ENCODE data around the gene CDH22. TPM values are rescaled to one million over a fixed set of nuclear protein-coding genes. Genes with fewer than 3 reads are reported as not detected.

The CDH22 gene, protein sequence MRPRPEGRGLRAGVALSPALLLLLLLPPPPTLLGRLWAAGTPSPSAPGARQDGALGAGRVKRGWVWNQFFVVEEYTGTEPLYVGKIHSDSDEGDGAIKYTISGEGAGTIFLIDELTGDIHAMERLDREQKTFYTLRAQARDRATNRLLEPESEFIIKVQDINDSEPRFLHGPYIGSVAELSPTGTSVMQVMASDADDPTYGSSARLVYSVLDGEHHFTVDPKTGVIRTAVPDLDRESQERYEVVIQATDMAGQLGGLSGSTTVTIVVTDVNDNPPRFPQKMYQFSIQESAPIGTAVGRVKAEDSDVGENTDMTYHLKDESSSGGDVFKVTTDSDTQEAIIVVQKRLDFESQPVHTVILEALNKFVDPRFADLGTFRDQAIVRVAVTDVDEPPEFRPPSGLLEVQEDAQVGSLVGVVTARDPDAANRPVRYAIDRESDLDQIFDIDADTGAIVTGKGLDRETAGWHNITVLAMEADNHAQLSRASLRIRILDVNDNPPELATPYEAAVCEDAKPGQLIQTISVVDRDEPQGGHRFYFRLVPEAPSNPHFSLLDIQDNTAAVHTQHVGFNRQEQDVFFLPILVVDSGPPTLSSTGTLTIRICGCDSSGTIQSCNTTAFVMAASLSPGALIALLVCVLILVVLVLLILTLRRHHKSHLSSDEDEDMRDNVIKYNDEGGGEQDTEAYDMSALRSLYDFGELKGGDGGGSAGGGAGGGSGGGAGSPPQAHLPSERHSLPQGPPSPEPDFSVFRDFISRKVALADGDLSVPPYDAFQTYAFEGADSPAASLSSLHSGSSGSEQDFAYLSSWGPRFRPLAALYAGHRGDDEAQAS
- total RNA-seq (0.21 TPM), polyA plus RNA-seq (0.04 TPM)

DNA sequence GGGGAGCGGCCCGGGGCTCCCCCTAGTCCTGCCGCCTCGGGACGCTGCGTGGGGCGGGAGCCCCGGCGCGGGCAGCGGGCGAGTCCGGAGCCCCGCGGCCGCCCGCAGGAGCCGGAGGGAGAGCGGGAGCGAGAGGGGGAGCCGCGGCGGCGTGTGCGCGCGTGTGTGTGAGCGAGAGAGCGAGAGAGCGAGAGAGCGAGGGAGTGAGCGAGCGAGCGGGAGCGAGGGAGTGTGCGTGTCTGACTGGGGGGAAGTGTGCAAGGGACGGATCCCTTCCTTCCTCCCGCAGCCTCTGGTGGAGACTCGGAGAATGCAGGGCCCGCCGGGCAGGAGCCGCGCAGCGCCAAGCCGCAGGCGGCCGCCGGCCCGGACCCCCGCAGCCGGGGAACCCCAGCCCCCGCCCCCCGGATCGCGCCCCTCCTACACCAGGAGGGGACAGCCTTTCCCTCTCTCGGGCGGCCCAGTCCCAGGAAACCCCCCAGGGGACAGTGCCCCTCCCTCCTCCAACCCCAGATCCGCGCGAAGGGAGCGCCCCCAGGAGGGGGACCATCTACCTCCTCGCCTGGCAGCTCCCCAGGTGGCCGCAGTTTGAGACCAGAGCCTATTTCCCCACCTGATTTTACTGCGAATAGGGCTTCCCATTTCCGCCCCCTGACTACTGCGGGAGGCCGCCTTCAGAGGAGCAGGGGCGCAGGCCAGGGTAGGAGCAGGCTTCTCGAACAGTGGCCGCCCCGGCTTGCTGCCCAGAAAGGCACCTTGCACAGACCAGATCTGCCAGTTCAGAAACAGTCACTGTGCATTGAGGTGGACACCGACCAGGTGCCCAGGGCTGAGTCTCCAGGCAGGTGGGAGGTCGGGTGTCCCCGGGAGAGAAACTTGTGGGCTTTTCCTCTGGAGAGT lies at the start of gene CDH22:
CDH22 (minus strand) TSS at position 241 of the 900 bp plus-strand sequence. CDS start 57,204 bp downstream, outside the sequence.
- no peak for DNase-seq (ENCODE audit: extremely low spot score)
- H3K4me1 ChIP-seq (ENCODE audit: insufficient read depth), result peaks cover 1% of the 10 kb centered on the region
- WGBS, result under 1% methylated on average over 72 of the region's 74 CpGs
- H3K27ac ChIP-seq (ENCODE audit: low read depth), result no peak within 1 kb of the TSS
- H3K4me3 ChIP-seq (ENCODE audit: low read depth, low read length), result peak within 1 kb of the TSS; percentile 41
- H3K36me3 ChIP-seq (ENCODE audit: insufficient read depth), result no peaks in the 10 kb centered on the region

DNA sequence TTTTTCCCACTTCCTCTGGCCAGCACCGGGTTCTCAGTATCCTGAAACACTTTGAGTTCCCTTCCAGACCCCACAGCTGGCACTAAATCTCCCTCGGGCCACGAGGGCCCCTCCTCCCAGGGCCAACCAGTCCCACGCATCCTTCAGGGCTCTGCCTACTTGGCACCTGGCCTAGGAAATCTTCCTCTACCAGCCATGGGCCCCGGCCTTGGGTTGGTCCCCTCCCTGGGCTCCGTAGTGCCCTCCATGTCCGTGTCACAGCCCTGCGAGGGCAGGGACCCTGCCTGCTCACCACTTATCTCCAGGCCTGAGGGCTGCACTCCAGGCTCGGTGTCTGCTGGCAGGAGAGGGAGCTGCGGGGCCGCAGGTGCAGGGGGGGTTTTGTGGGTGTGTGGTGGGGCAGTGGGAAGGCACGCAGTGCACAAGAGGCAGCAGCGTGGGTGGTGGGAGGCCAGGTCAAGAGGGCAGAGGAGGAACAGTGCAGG lies 48.8 kb upstream of the CDH22 start:
- DNase-seq (ENCODE audit: extremely low spot score), result no peak
- H3K36me3 ChIP-seq (ENCODE audit: insufficient read depth), result no peaks in the 10 kb centered on the region
- WGBS, result 22% methylated on average over 13 of the region's 13 CpGs
- no peak overlapping the region for H3K27ac ChIP-seq (ENCODE audit: low read depth)
- no peak overlapping the region for H3K4me3 ChIP-seq (ENCODE audit: low read depth, low read length)
- H3K4me1 ChIP-seq (ENCODE audit: insufficient read depth), result no peaks in the 10 kb centered on the region

DNA sequence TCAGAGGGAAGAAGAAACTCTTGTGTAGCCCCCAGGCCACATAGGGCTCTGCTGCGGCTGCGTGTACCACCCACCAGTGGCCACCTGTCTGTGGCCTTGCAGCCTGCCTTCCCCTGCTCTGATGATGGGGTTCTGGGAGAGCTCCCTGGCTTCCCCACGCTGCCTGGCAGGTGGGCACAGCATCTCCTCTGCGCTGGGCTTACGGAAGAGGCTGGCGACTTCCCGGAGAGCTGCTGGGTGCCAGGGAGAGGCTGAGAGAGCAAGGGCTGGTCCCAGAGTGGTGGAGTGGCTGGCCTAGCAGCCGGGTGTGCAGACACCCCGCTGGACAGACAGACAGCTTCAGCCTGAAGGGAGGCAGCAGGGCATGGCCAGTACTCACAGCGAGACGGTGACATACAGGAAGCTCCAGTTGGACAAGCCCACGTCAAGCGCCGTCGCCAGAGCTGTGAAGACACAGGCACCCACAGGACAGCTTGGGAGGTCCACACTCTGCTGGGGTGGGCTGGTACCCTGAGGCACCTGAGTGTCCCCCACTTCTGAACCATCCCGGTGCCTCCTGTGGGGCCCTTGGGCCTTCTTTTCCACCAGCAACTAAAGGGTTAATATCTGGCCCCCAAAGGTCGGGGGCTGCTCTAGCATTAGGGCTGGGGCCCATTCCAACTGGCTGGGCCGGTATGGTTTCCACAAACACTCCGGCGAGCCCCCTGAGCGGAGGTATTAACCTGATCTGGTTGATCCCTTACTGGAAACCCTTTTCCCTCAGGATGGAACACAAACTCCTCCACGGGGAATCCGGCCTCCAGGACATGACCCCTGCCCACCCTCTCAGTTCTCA lies 48.1 kb upstream of the CDH22 start:
- Histone ChIP-seq H3K4me1 (ENCODE audit: insufficient read depth) (no peaks in the 10 kb centered on the region), H3K4me3 (ENCODE audit: low read depth, low read length) (no peak overlapping the region), H3K36me3 (ENCODE audit: insufficient read depth) (no peaks in the 10 kb centered on the region), H3K27ac (ENCODE audit: low read depth) (no peak overlapping the region)
- WGBS, result 69% methylated on average over 23 of the region's 23 CpGs
- DNase-seq (ENCODE audit: extremely low spot score), result no peak

DNA sequence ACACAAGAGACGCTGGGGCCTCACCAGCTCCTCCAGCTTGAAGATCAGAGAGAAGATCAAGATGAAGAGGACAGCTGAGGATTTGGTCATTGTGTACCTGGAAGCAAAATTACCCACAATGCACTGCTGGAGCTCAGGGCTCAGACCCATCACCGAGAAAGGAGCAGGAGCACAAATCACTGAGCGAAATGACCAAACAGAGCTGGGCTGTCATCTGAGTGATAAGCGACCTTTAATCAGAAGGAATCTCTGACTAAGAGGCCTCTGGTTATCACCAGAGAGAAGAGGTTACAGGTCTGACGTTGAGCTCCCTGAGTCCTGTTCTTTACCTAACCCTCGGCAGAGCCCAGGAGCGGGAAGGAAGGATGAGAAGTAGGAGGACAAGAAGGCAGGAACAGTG lies 47.5 kb upstream of the CDH22 start:
- H3K4me1 ChIP-seq (ENCODE audit: insufficient read depth), result no peaks in the 10 kb centered on the region
- no peak for DNase-seq (ENCODE audit: extremely low spot score)
- 80% methylated on average over 7 of the region's 7 CpGs for WGBS
- no peaks in the 10 kb centered on the region for H3K36me3 ChIP-seq (ENCODE audit: insufficient read depth)
- H3K4me3 ChIP-seq (ENCODE audit: low read depth, low read length), result no peak overlapping the region
- no peak overlapping the region for H3K27ac ChIP-seq (ENCODE audit: low read depth)

DNA sequence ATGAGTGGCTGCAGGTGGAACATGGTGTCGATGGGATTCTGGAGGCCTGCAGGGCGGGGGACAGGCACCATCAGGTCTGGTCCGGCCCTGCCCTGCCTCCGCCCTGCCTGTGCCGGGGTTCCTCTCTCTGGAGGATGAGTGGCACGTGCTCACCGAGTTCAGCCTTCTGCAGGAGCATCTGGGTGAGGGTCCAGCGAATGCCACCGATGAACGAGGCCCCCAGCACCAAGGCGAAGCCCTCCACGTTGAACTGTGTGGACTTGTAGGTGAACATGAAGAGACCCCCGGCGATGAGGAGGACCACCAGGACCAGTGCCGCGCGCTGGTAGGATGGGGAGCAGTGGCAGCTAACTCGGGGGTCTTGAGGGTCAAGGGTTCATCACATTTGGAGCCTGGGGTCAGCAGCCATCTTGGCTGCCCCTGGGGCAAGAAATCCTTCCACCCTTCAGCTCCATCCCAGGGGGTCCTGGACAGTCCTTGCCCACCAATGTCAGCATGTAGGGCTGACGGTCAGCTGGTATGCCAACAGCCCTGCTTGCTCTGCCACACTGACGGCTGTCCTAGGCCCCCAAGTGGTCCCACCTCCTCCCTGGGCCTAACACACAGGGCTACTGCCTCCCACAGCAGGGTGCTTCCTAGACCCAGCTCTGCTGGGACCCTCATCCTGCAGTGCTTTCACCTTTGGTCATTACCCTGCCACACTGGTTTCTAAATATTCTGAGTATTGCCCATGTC lies 46.8 kb upstream of the CDH22 start:
- Histone ChIP-seq H3K36me3 (ENCODE audit: insufficient read depth) (no peaks in the 10 kb centered on the region), H3K27ac (ENCODE audit: low read depth) (no peak overlapping the region), H3K4me3 (ENCODE audit: low read depth, low read length) (no peak overlapping the region), H3K4me1 (ENCODE audit: insufficient read depth) (no peaks in the 10 kb centered on the region)
- 92% methylated on average over 20 of the region's 20 CpGs for WGBS
- no peak for DNase-seq (ENCODE audit: extremely low spot score)

DNA sequence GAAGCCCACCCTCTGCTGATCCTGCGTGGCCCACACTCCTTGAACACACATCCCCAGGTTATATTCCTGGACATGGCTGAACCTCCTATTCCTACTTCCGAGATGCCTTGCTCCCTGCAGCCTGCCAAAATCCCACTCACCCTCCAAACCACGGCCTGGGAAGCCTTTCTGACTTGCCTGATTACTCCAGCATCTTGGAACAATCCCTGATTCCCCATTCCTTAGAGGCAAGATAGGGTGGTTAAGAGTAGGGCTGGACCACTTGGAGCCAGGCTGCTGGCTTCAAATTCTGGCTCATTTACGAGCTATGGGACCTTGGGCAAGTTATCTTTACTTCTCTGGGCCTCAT lies 45.9 kb upstream of the CDH22 start:
- Histone ChIP-seq H3K27ac (ENCODE audit: low read depth) (no peak overlapping the region), H3K4me3 (ENCODE audit: low read depth, low read length) (no peak overlapping the region), H3K4me1 (ENCODE audit: insufficient read depth) (no peaks in the 10 kb centered on the region), H3K36me3 (ENCODE audit: insufficient read depth) (no peaks in the 10 kb centered on the region)
- no peak for DNase-seq (ENCODE audit: extremely low spot score)
- WGBS, result 75% methylated on average over 4 of the region's 4 CpGs

DNA sequence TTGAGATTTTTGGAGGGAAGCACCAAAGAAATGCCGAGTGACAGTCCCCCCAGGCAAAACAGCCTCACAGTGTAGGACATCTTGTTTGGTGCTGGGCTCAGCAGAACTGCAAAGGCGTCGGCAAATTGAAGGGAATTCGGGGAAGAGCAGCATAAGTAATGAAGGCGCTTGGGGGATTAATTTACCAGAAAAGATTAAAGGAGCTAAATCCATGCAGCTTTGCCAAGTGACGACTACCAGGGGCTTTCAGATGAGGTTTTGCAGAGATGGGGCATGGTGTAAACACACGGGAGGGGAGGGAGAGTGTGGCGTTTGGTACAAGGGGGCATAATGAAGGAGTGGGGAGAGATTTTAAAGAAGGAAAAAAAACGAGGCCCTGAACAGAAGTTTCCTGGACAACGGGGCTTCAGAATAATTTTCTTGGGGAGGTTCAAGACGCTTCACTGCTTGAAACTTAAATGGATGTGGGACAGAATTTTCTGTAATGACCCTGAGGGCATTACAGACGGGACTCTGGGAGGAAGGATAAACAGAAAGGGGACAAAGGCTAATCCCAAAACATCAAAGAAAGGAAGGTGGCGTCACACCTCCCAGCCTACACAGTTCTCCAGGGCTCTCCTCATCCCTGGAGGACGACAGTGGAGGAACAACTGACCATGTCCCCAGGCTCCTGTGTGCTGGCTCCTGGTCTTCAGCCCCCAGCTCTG lies 45.4 kb upstream of the CDH22 start:
- no peak for DNase-seq (ENCODE audit: extremely low spot score)
- no peaks in the 10 kb centered on the region for H3K4me1 ChIP-seq (ENCODE audit: insufficient read depth)
- no peak overlapping the region for H3K27ac ChIP-seq (ENCODE audit: low read depth)
- WGBS, result 50% methylated on average over 14 of the region's 14 CpGs
- no peak overlapping the region for H3K4me3 ChIP-seq (ENCODE audit: low read depth, low read length)
- no peaks in the 10 kb centered on the region for H3K36me3 ChIP-seq (ENCODE audit: insufficient read depth)

DNA sequence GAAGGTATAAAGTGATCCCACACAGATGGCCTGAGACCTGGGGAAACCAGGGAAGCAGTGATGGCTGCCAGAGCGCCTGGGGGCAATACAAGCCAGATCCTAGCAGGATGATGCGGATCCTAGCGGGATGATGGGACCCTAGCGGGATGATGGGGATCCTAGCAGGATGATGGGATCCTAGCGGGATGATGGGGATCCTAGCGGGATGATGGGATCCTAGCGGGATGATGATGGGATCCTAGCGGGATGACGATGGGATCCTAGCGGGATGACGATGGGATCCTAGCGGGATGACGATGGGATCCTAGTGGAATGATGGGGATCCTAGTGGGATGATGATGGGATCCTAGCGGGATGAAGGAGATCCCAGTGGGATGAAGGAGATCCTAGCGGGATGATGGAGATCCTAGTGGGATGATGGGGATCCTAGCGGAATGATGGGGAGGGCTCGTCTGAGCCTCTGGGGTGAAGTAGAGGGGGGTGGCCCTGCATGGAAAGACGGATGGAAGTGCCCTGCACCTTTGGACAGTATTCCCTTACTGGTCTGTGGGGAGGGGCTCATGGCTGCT lies 44.2 kb upstream of the CDH22 start:
- DNase-seq (ENCODE audit: extremely low spot score), result no peak
- Histone ChIP-seq H3K36me3 (ENCODE audit: insufficient read depth) (no peaks in the 10 kb centered on the region), H3K27ac (ENCODE audit: low read depth) (no peak overlapping the region), H3K4me1 (ENCODE audit: insufficient read depth) (no peaks in the 10 kb centered on the region), H3K4me3 (ENCODE audit: low read depth, low read length) (no peak overlapping the region)
- WGBS, result 90% methylated on average over 18 of the region's 18 CpGs

DNA sequence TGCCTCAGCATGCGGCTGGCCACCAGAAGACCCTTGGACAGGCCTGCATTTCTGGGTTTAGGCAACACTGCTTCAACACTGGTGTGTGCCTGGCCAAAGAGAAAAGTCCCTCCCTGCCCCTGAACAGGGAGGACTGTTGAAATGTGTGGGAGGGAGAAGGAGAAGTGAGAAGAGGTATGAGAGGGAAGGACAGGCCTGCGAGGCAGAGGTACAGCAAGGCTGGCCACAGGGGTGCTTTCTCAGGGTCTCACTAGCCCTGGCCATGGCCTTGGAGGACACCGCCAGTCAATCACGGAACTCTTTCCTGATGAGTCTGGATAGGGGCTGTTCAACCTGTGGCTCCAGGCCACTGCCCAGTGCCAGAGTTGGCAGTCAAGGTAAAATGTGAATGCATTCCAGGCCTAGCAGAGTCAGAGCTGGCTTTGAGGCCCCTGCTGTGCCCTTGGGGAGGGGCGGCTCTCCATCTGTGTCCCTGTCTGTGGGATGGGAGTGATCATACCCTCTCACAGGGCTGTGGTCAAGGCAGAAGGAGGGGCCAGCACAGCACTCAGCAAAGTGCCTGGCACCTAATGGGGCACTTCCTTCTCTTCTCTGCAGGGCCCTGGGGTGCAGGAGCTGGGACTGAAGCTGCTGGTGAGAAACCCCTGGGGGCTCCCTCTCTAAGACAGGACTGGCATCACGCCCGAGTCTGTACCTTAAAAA lies 43.2 kb upstream of the CDH22 start:
- 95% methylated on average over 7 of the region's 7 CpGs for WGBS
- no peak for DNase-seq (ENCODE audit: extremely low spot score)
- Histone ChIP-seq H3K4me3 (ENCODE audit: low read depth, low read length) (no peak overlapping the region), H3K27ac (ENCODE audit: low read depth) (no peak overlapping the region), H3K4me1 (ENCODE audit: insufficient read depth) (no peaks in the 10 kb centered on the region), H3K36me3 (ENCODE audit: insufficient read depth) (no peaks in the 10 kb centered on the region)

DNA sequence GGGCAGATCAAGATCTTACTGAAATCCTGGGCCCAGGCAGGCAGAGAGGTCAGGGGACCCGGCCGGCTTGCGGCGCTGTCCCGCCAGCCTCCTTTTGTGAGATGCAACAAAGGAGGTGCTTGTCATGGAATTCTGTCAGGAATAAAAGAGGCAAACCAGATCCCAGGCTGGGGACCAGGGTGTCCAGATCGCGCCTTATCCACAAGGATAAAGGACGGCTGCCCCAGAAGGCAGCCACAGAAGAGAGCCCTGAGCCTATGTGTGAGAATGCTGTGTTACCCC lies 42.6 kb upstream of the CDH22 start:
- Histone ChIP-seq H3K27ac (ENCODE audit: low read depth) (no peak overlapping the region), H3K4me1 (ENCODE audit: insufficient read depth) (no peaks in the 10 kb centered on the region), H3K4me3 (ENCODE audit: low read depth, low read length) (no peak overlapping the region), H3K36me3 (ENCODE audit: insufficient read depth) (no peaks in the 10 kb centered on the region)
- 86% methylated on average over 8 of the region's 8 CpGs for WGBS
- no peak for DNase-seq (ENCODE audit: extremely low spot score)

DNA sequence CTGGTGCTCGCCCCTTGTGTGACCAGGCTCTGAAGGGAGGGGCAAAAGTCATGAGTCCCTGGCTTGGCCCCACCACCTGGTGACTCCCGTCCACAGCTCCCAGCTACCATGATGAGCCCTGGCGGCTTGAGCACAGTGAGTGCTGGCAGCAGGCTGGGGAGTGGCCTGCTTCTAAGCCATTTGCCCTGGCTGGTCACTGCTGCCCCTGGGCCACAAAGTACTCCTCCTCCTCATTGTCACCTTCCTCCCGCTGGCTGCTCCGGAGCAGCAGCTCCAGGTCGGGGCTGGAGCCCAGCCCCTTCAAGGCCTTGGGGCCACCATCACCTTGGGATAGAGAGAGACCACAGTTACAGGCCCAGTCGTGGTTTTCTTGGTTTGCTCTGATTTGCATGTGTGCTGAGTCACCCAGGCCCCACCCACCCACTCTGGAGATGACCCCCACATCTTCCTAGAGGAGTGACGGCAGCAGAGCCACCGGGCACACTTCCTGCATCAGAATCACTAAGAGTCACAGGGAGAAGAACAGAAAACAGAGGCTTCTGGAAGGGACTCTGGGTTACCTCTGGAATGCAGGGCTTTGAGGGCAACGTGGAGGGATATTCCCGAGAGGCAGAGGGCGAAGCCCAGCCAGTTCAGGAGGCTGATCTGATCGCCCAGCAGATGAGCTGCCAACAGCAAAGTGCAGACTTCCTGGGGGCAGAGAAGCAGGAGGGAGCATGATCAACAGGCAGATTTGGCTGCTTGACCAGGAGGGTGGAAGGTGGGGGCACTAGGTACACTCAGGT lies 42.1 kb upstream of the CDH22 start:
- H3K36me3 ChIP-seq (ENCODE audit: insufficient read depth), result no peaks in the 10 kb centered on the region
- DNase-seq (ENCODE audit: extremely low spot score), result no peak
- WGBS, result 57% methylated on average over 13 of the region's 13 CpGs

More for the DNA sequence above, 42.1 kb upstream of the CDH22 start:
- no peak overlapping the region for H3K4me3 ChIP-seq (ENCODE audit: low read depth, low read length)
- H3K27ac ChIP-seq (ENCODE audit: low read depth), result no peak overlapping the region
- H3K4me1 ChIP-seq (ENCODE audit: insufficient read depth), result no peaks in the 10 kb centered on the region
